H1 (cell line): ENCODE results near the gene PTPRT. TPM values are rescaled to one million over a fixed set of nuclear protein-coding genes. Genes with fewer than 3 reads are reported as not detected.

Source experiments
- CHD7 ChIP-seq: fragments of 300-600 bp; sonication (generic); IDR thresholded peaks from 2 replicates; pipeline ENCODE4 v1.7.1; 2012; ENCODE audit warnings: low read length, moderate library complexity, mild to moderate bottlenecking, inconsistent platforms; ENCODE audit not compliant: insufficient replicate concordance
- HDAC2 ChIP-seq, 2 experiments: fragments of 300-600 bp in 1 of 2; sonication (generic) in 1 of 2; IDR thresholded peaks; 2 replicates each; pipeline ENCODE4 v1.6.1; 2011 to 2012; ENCODE audit warnings: low read depth in 2 of 2, low read length in 2 of 2, mild to moderate bottlenecking in 2 of 2, moderate library complexity in 2 of 2, borderline replicate concordance in 1 of 2, inconsistent platforms in 1 of 2
- KDM1A ChIP-seq: fragments of 200-600, 300-600 bp; sonication (generic); IDR thresholded peaks from 2 replicates; pipeline ENCODE4 v1.7.1; 2016; ENCODE audit warnings: mild to moderate bottlenecking, low read length, borderline replicate concordance
- SIX5 ChIP-seq: IDR thresholded peaks from 2 replicates; pipeline ENCODE4 v1.6.1; 2011; ENCODE audit warnings: mild to moderate bottlenecking, low read depth, low read length
- TAF1 ChIP-seq: IDR thresholded peaks from 2 replicates; pipeline ENCODE4 v1.6.1; 2011; ENCODE audit warnings: mild to moderate bottlenecking, low read depth, low read length
- TEAD4 ChIP-seq: IDR thresholded peaks from 2 replicates; pipeline ENCODE4 v1.6.1; 2012; ENCODE audit warnings: low read depth, low read length, inconsistent platforms, mixed read lengths
- polyA plus RNA-seq, 7 experiments: library from polyadenylated mRNA; depleted of rRNA in 3 of 7; stranded (reverse) in 5 of 7; unstranded in 2 of 7; fragments of >200 nt in 5 of 7; fragments of 200-250 nt in 2 of 7; gene quantifications; 1 replicate in 5 of 7; 2 replicates in 1 of 7; 4 replicates in 1 of 7; pipeline versions ENCODE4 v1.2.1 to v1.2.3, GENCODE V29; 2011 to 2013; ENCODE audit warnings: missing spikeins in 2 of 7, mixed read lengths in 2 of 7
- total RNA-seq: library from RNA; stranded (reverse); fragmentation: NEBNext Ultra II Directional; extraction: Animal tissue kit (Norgen Biotek cat#: 25700); gene quantifications from 2 replicates; pipeline ENCODE4 v1.2.1, GENCODE V29; 2021

Gene PTPRT
- total and polyA plus RNA-seq, 2 of the 8 experiments (the other 6 are each of a cell fraction or from before 2014, with no cell fraction given) = 0.33 to 1.8 TPM

- TF ChIP-seq CHD7 (no peak), TAF1 (no peak), TEAD4 (no peak), KDM1A (no peak), HDAC2 (IDR thresholded peaks at IDR 0.05; ENCODE audit: borderline replicate concordance in 1 of 2, low read depth in 2 of 2, low read length in 2 of 2) (no peak), SIX5 (no peak)
Measured at GRCh38 chr20:42941629-42942028, 248.1 kb downstream of the PTPRT start (continued).
